GM21526 (cell line): ENCODE data around the gene FAM120B.
"Not testable (repeated sequence)": the region's sequence is repeated elsewhere in the genome, so short reads cannot be mapped to it uniquely, and the experiment has no call there.

Source experiments
- ATAC-seq: cut with Tn5 transposase; IDR thresholded peaks from one replicate; pipeline ENCODE4 v1.9.1; 2021; ENCODE audit warnings: moderate library complexity; ENCODE audit not compliant: unreplicated experiment, low FRiP score

The FAM120B gene

GRCh38 chr6:170306324-170307079 is at the start of gene FAM120B:
TSS of gene FAM120B (plus strand) at chr6:170306758. CDS start at chr6:170317391, 10,633 bp downstream.
- peak; percentile 99 for ATAC-seq

GRCh38 chr6:170257376-170257775 is 49.2 kb upstream of the FAM120B start:
- no peak for ATAC-seq

- ATAC-seq, result no peak
Measured at GRCh38 chr6:170258407-170258806, 48.2 kb upstream of the FAM120B start.

- no peak for ATAC-seq
Measured at GRCh38 chr6:170259278-170259677, 47.3 kb upstream of the FAM120B start.

GRCh38 chr6:170260686-170261085 is 45.9 kb upstream of the FAM120B start:
- no peak for ATAC-seq

- no peak for ATAC-seq
Measured at GRCh38 chr6:170261643-170262488, 44.7 kb upstream of the FAM120B start.

- ATAC-seq, result no peak
Measured at GRCh38 chr6:170262489-170263088, 44.0 kb upstream of the FAM120B start.

GRCh38 chr6:170263410-170263809 is 43.1 kb upstream of the FAM120B start:
- ATAC-seq, result no peak

- ATAC-seq, result no peak
Measured at GRCh38 chr6:170264086-170264485, 42.5 kb upstream of the FAM120B start.

- not testable (repeated sequence) for ATAC-seq
Measured at GRCh38 chr6:170264644-170265043, 41.9 kb upstream of the FAM120B start.

- ATAC-seq, result no peak
Measured at GRCh38 chr6:170265655-170266054, 40.9 kb upstream of the FAM120B start.

- no peak for ATAC-seq
Measured at GRCh38 chr6:170266061-170266825, 40.3 kb upstream of the FAM120B start.

- ATAC-seq, result no peak
Measured at GRCh38 chr6:170267688-170268087, 38.9 kb upstream of the FAM120B start.

GRCh38 chr6:170268216-170269129 is 38.1 kb upstream of the FAM120B start:
- ATAC-seq, result no peak

- no peak for ATAC-seq
Measured at GRCh38 chr6:170269151-170269845, 37.3 kb upstream of the FAM120B start.

- no peak for ATAC-seq
Measured at GRCh38 chr6:170269846-170270541, 36.6 kb upstream of the FAM120B start.

- no peak for ATAC-seq
Measured at GRCh38 chr6:170270984-170271593, 35.5 kb upstream of the FAM120B start.

- peak; percentile 95 for ATAC-seq
Measured at GRCh38 chr6:170271771-170272314, 34.7 kb upstream of the FAM120B start.
